HL-60 (cell line): ENCODE data around the gene NCAPH2.

Experiments
- POLR2AphosphoS5 ChIP-seq: IDR thresholded peaks from 2 replicates; pipeline ENCODE4 v1.6.1; 2012; ENCODE audit warnings: low read depth
- TF ChIP-seq, protein P1 (sequence below): IDR thresholded peaks from one replicate; pipeline ENCODE4 v1.5.1; 2011; ENCODE audit warnings: low read length, control low read depth, inconsistent platforms; ENCODE audit not compliant: insufficient read depth

GRCh38 chr22:50486561-50487289, 21.3 kb upstream of the NCAPH2 start, which contains the start of gene MIOX:
- TF ChIP-seq POLR2AphosphoS5 = no peak
- TF ChIP-seq, protein P1, sequence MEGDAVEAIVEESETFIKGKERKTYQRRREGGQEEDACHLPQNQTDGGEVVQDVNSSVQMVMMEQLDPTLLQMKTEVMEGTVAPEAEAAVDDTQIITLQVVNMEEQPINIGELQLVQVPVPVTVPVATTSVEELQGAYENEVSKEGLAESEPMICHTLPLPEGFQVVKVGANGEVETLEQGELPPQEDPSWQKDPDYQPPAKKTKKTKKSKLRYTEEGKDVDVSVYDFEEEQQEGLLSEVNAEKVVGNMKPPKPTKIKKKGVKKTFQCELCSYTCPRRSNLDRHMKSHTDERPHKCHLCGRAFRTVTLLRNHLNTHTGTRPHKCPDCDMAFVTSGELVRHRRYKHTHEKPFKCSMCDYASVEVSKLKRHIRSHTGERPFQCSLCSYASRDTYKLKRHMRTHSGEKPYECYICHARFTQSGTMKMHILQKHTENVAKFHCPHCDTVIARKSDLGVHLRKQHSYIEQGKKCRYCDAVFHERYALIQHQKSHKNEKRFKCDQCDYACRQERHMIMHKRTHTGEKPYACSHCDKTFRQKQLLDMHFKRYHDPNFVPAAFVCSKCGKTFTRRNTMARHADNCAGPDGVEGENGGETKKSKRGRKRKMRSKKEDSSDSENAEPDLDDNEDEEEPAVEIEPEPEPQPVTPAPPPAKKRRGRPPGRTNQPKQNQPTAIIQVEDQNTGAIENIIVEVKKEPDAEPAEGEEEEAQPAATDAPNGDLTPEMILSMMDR = no peak
